Chondrocyte (in vitro differentiated cells): ENCODE measurements around the gene PCDHGA5. TPM values are rescaled to one million over a fixed set of nuclear protein-coding genes. Genes with fewer than 3 reads are reported as not detected.
"Not testable (repeated sequence)": the region's sequence is repeated elsewhere in the genome, so short reads cannot be mapped to it uniquely, and the experiment has no call there.

Source experiments
- DNase-seq: peaks from one replicate; pipeline ENCODE4 v3.0.0; 2021; ENCODE audit warnings: mixed read lengths, low spot score
- H3K27ac Mint-ChIP-seq: one replicate; pipeline ENCODE4 v1.8.0; 2021; ENCODE audit warnings: mild to moderate bottlenecking, moderate library complexity, mixed read lengths; ENCODE audit not compliant: unreplicated experiment
- H3K27me3 Mint-ChIP-seq: 2 replicates; pipeline ENCODE4 v1.8.0; 2021; ENCODE audit warnings: low read depth, mixed read lengths
- H3K36me3 Mint-ChIP-seq: 2 replicates; pipeline ENCODE4 v1.8.0; 2021; ENCODE audit warnings: low read depth, mixed read lengths
- H3K4me1 Mint-ChIP-seq: 2 replicates; pipeline ENCODE4 v1.8.0; 2021; ENCODE audit warnings: low read depth, mild to moderate bottlenecking, mixed read lengths
- H3K4me3 Mint-ChIP-seq: one replicate; pipeline ENCODE4 v1.8.0; 2021; ENCODE audit warnings: mild to moderate bottlenecking, moderate library complexity, mixed read lengths; ENCODE audit not compliant: unreplicated experiment
- H3K9me3 Mint-ChIP-seq: 2 replicates; pipeline ENCODE4 v1.8.0; 2021; ENCODE audit warnings: low read depth, mixed read lengths
- CTCF ChIP-seq: fragments of 200-600 bp; sonication (generic); IDR thresholded peaks from 2 replicates; pipeline ENCODE4 v1.5.0; 2021; ENCODE audit warnings: antibody characterized with exemption, mild to moderate bottlenecking, moderate library complexity
- total RNA-seq: library from RNA; stranded (reverse); gene quantifications from 3 replicates; pipeline ENCODE4 v1.2.1, GENCODE V29; 2021

The PCDHGA5 gene
- total RNA-seq, 1 donor from 2014 or later = 0.27 TPM

GRCh38 chr5:141392429-141393198 is 28.7 kb downstream of the PCDHGA5 start, which contains the start of gene PCDHGA8:
Gene PCDHGA8 (plus strand): TSS chr5:141392633. CDS start chr5:141392814, 181 bp downstream.
- H3K27ac Mint-ChIP-seq = no peak within 1 kb of the TSS
- H3K36me3 Mint-ChIP-seq = peaks cover 12% of the 10 kb centered on the region
- peak; percentile 62 for DNase-seq
- no peak within 1 kb of the TSS for H3K4me3 Mint-ChIP-seq
- no peak for TF ChIP-seq CTCF
- H3K4me1 Mint-ChIP-seq = peaks cover 2% of the 10 kb centered on the region
- no peaks in the 10 kb centered on the region for H3K27me3 Mint-ChIP-seq
- H3K9me3 Mint-ChIP-seq = peaks cover 40% of the 10 kb centered on the region

GRCh38 chr5:141393267-141393666 is 29.3 kb downstream of the PCDHGA5 start:
- no peak overlapping the region for H3K27ac Mint-ChIP-seq
- peaks cover 2% of the 10 kb centered on the region for H3K4me1 Mint-ChIP-seq
- no peak for DNase-seq
- no peak for TF ChIP-seq CTCF
- no peaks in the 10 kb centered on the region for H3K27me3 Mint-ChIP-seq
- H3K9me3 Mint-ChIP-seq = peaks cover 38% of the 10 kb centered on the region
- no peak overlapping the region for H3K4me3 Mint-ChIP-seq
- H3K36me3 Mint-ChIP-seq = peaks cover 12% of the 10 kb centered on the region

- H3K4me3 Mint-ChIP-seq, H3K36me3 Mint-ChIP-seq, H3K27me3 Mint-ChIP-seq, H3K27ac Mint-ChIP-seq, DNase-seq, H3K4me1 Mint-ChIP-seq: not testable (repeated sequence)
- peaks cover 41% of the 10 kb centered on the region for H3K9me3 Mint-ChIP-seq
Measured at GRCh38 chr5:141394401-141395187, 30.6 kb downstream of the PCDHGA5 start.

GRCh38 chr5:141397756-141398551 is 34.0 kb downstream of the PCDHGA5 start, which contains the start of gene PCDHGB5:
Gene PCDHGB5 (plus strand): TSS chr5:141397947. CDS start chr5:141398128, 181 bp downstream.
- H3K27me3 Mint-ChIP-seq = not testable (repeated sequence)

GRCh38 chr5:141398608-141399007 is 34.6 kb downstream of the PCDHGA5 start:
- no peak overlapping the region for H3K27ac Mint-ChIP-seq
- H3K27me3 Mint-ChIP-seq = no peaks in the 10 kb centered on the region
- no peak for TF ChIP-seq CTCF
- no peaks in the 10 kb centered on the region for H3K4me1 Mint-ChIP-seq
- no peak for DNase-seq
- H3K4me3 Mint-ChIP-seq = no peak overlapping the region
- peaks cover 13% of the 10 kb centered on the region for H3K36me3 Mint-ChIP-seq
- H3K9me3 Mint-ChIP-seq = peaks cover 29% of the 10 kb centered on the region

More at GRCh38 chr5:141397756-141398551, 34.0 kb downstream of the PCDHGA5 start, which contains the start of gene PCDHGB5:
- not testable (repeated sequence) for H3K27ac Mint-ChIP-seq, DNase-seq, H3K4me3 Mint-ChIP-seq, H3K4me1 Mint-ChIP-seq
- peaks cover 12% of the 10 kb centered on the region for H3K36me3 Mint-ChIP-seq
- peaks cover 28% of the 10 kb centered on the region for H3K9me3 Mint-ChIP-seq
